Neural progenitor cell (in vitro differentiated cells): ENCODE data around the gene CD79A. TPM values are rescaled to one million over a fixed set of nuclear protein-coding genes. Genes with fewer than 3 reads are reported as not detected.

Experiments used
- DNase-seq: peaks from one replicate; pipeline ENCODE4 v3.0.0-alpha.2; 2016; ENCODE audit warnings: low spot score
- H2AFZ ChIP-seq: fragments of 200-600 bp; sonication (generic); replicated peaks from 2 replicates; pipeline ENCODE4 v1.6.1; 2016; ENCODE audit warnings: antibody characterized with exemption
- H3F3A ChIP-seq: fragments of 200-600 bp; sonication (generic); 2 replicates; pipeline ENCODE4 v1.6.1; 2016; ENCODE audit warnings: antibody characterized with exemption, low read depth
- H3K27ac ChIP-seq: fragments of 200-600 bp; sonication (generic); 2 replicates; pipeline ENCODE4 v1.5.1; 2016; ENCODE audit warnings: mild to moderate bottlenecking
- H3K27me3 ChIP-seq: fragments of 200-600 bp; sonication (generic); 2 replicates; pipeline ENCODE4 v1.6.1; 2016; ENCODE audit warnings: mild to moderate bottlenecking, moderate library complexity
- H3K36me3 ChIP-seq: fragments of 200-600 bp; sonication (generic); 2 replicates; pipeline ENCODE4 v1.5.1; 2016
- H3K4me1 ChIP-seq: fragments of 200-600 bp; sonication (generic); 2 replicates; pipeline ENCODE4 v1.6.1; 2016; ENCODE audit warnings: mixed run types
- H3K4me2 ChIP-seq: fragments of 200-600 bp; sonication (generic); 2 replicates; pipeline ENCODE4 v1.6.1; 2016
- H3K4me3 ChIP-seq: fragments of 200-600 bp; sonication (generic); 2 replicates; pipeline ENCODE4 v1.5.1; 2016
- H3K79me2 ChIP-seq: fragments of 200-600 bp; sonication (generic); 2 replicates; pipeline ENCODE4 v1.6.1; 2016; ENCODE audit warnings: low read depth
- H3K9ac ChIP-seq: fragments of 200-600 bp; sonication (generic); 2 replicates; pipeline ENCODE4 v1.6.1; 2016
- H3K9me3 ChIP-seq: fragments of 200-600 bp; sonication (generic); 2 replicates; pipeline ENCODE4 v1.5.1; 2016; ENCODE audit warnings: low read depth
- H4K20me1 ChIP-seq: fragments of 200-600 bp; sonication (generic); 2 replicates; pipeline ENCODE4 v1.6.1; 2016; ENCODE audit warnings: low read depth
- H3K27ac Mint-ChIP-seq: 3 replicates; pipeline ENCODE4 v1.8.0; 2021; ENCODE audit warnings: mixed read lengths
- H3K27me3 Mint-ChIP-seq: 2 replicates; pipeline ENCODE4 v1.8.0; 2022; ENCODE audit warnings: low read depth, mild to moderate bottlenecking, inconsistent platforms, moderate library complexity, mixed read lengths; ENCODE audit not compliant: insufficient read depth
- H3K36me3 Mint-ChIP-seq: 3 replicates; pipeline ENCODE4 v1.8.0; 2021; ENCODE audit warnings: mixed read lengths
- H3K4me1 Mint-ChIP-seq: 3 replicates; pipeline ENCODE4 v1.8.0; 2021; ENCODE audit warnings: mixed read lengths
- H3K4me3 Mint-ChIP-seq: 3 replicates; pipeline ENCODE4 v1.8.0; 2021; ENCODE audit warnings: mild to moderate bottlenecking, moderate library complexity, mixed read lengths
- H3K9me3 Mint-ChIP-seq: 3 replicates; pipeline ENCODE4 v1.8.0; 2020; ENCODE audit warnings: mixed read lengths
- EZH2 ChIP-seq: fragments of 200-600 bp; sonication (generic); IDR thresholded peaks from 2 replicates; pipeline ENCODE4 v1.6.1; 2017; ENCODE audit warnings: antibody characterized with exemption, mild to moderate bottlenecking, moderate library complexity
- EZH2phosphoT487 ChIP-seq: fragments of 200-600 bp; sonication (generic); IDR thresholded peaks from 2 replicates; pipeline ENCODE4 v1.6.1; 2017; ENCODE audit warnings: antibody characterized with exemption
- total RNA-seq: library from RNA; depleted of rRNA; stranded (reverse); fragments of >200 nt; gene quantifications from 2 replicates; pipeline ENCODE4 v1.2.3, GENCODE V29; 2015; ENCODE audit warnings: low replicate concordance
- TF ChIP-seq, protein P1 (sequence below): fragments of 200-600 bp; sonication (generic); IDR thresholded peaks from 2 replicates; pipeline ENCODE4 v1.5.1; 2017; ENCODE audit warnings: antibody characterized with exemption, mild to moderate bottlenecking

The CD79A gene
- total RNA-seq, 1 donor from 2014 or later = 0.11 TPM

DNA sequence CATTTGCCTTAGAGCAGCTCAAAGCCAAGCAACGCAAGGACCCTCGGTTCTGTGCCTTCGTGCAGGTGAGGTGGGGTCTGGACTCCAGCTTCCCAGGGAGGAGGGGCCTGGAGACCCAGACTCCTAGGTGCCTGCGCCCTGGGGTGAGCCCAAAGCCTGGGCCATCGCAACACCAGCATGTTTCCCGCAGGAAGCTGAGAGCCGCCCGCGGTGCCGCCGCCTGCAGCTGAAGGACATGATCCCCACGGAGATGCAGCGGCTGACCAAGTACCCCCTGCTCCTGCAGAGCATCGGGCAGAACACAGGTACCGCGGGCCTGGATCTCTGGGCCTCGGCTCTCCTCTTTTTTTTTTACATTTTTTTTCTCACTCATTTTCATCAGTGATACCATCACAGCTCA, 25.5 kb downstream of the CD79A start:
- Mint-ChIP-seq H3K4me3 (no peak overlapping the region), H3K27me3 (peaks cover 2% of the 10 kb centered on the region), H3K36me3 (peaks cover 8% of the 10 kb centered on the region), H3K27ac (no peak overlapping the region), H3K9me3 (no peaks in the 10 kb centered on the region), H3K4me1 (no peaks in the 10 kb centered on the region)
- Histone ChIP-seq H3K79me2 (no peaks in the 10 kb centered on the region), H3K4me2 (no peak overlapping the region), H3F3A (no peaks in the 10 kb centered on the region), H3K9me3 (no peaks in the 10 kb centered on the region), H3K9ac (no peak overlapping the region), H3K4me1 (no peaks in the 10 kb centered on the region), H3K27ac (no peak overlapping the region), H3K36me3 (no peaks in the 10 kb centered on the region), H4K20me1 (no peaks in the 10 kb centered on the region), H3K27me3 (no peaks in the 10 kb centered on the region), H2AFZ (no peak overlapping the region), H3K4me3 (no peak overlapping the region)
- no peak for DNase-seq
- TF ChIP-seq EZH2phosphoT487 (no peak), EZH2 (no peak)
- TF ChIP-seq, protein P1, sequence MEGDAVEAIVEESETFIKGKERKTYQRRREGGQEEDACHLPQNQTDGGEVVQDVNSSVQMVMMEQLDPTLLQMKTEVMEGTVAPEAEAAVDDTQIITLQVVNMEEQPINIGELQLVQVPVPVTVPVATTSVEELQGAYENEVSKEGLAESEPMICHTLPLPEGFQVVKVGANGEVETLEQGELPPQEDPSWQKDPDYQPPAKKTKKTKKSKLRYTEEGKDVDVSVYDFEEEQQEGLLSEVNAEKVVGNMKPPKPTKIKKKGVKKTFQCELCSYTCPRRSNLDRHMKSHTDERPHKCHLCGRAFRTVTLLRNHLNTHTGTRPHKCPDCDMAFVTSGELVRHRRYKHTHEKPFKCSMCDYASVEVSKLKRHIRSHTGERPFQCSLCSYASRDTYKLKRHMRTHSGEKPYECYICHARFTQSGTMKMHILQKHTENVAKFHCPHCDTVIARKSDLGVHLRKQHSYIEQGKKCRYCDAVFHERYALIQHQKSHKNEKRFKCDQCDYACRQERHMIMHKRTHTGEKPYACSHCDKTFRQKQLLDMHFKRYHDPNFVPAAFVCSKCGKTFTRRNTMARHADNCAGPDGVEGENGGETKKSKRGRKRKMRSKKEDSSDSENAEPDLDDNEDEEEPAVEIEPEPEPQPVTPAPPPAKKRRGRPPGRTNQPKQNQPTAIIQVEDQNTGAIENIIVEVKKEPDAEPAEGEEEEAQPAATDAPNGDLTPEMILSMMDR = no peak

DNA sequence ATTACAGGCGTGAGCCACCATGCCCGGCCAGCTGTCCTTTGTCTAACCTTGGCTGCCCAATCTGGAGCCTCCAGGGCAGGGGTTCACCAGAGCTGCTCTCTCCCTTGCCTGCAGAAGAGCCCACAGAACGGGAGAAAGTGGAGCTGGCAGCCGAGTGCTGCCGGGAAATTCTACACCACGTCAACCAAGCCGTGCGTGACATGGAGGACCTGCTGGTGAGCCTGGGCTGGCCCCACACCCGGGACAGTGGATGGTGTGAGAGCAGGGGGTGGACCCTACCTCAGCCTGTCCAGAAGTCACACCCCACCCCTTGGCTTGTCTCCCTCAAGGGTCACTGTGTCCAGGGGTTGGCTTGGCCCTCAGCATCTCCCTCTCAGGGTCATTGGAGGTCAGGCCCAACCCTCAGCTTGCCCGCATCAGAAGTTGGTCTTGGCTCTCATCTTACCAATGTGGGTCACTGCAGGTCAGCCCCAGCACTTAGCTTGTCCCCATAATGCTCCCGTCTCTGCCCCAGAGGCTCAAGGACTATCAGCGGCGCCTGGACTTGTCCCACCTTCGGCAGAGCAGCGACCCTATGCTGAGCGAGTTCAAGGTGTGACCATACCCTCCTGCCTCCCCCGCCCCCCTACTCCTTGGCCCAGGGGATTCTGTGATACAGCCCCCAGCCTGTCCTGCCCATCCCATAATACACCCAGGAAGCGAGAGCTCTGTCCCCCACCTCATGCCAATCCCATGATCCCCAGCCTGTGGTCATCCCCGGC, 26.3 kb downstream of the CD79A start:
- H4K20me1 ChIP-seq = no peaks in the 10 kb centered on the region
- H3K36me3 ChIP-seq = no peaks in the 10 kb centered on the region
- H3K4me1 ChIP-seq = no peaks in the 10 kb centered on the region
- H3K9ac ChIP-seq = no peak overlapping the region
- Mint-ChIP-seq H3K36me3 (peaks cover 8% of the 10 kb centered on the region), H3K27ac (no peak overlapping the region), H3K4me3 (no peak overlapping the region), H3K27me3 (peaks cover 2% of the 10 kb centered on the region), H3K9me3 (no peaks in the 10 kb centered on the region), H3K4me1 (no peaks in the 10 kb centered on the region)
- H2AFZ ChIP-seq = no peak overlapping the region
- no peaks in the 10 kb centered on the region for H3K79me2 ChIP-seq
- TF ChIP-seq, protein P1 = no peak
- TF ChIP-seq EZH2 (no peak), EZH2phosphoT487 (no peak)
- H3K4me2 ChIP-seq = no peak overlapping the region
- no peak overlapping the region for H3K27ac ChIP-seq
- DNase-seq = no peak
- no peak overlapping the region for H3K4me3 ChIP-seq
- H3F3A ChIP-seq = no peaks in the 10 kb centered on the region
- no peaks in the 10 kb centered on the region for H3K9me3 ChIP-seq
- no peaks in the 10 kb centered on the region for H3K27me3 ChIP-seq

DNA sequence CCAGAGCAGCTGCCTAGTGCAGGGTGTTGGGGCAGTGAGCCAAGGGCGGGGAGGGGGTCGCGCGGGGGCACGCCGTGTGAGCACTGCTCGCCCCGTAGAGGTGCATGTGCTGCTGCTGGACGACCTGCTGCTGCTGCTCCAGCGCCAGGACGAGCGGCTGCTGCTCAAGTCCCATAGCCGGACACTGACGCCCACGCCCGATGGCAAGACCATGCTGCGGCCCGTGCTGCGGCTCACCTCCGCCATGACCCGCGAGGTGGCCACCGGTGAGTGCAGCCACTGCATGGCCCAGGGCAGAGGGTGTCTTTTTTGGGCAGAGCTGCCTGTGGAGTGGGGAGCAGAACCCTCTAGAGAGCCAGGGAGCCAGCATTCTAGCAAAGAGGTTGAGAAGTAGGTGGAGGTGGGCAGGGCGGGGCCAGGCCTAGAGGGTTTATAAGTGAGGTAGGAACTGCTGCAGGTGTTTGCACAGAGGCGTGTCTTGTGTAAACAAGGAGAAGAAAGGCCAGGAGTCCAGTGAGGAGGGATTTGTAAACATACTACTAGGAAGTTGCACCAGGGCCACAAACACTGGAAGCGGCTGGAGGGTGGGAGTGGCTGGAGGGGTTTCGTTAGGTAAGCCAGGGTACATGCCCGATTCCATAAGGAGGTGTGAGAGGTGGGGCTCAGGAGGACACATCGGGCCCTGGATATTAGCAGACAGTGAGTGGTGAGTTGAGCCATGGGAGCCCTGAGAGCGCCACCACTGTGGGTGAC, 27.2 kb downstream of the CD79A start:
- H4K20me1 ChIP-seq = no peaks in the 10 kb centered on the region
- no peaks in the 10 kb centered on the region for H3F3A ChIP-seq
- Mint-ChIP-seq H3K9me3 (no peaks in the 10 kb centered on the region), H3K4me1 (no peaks in the 10 kb centered on the region), H3K27ac (no peak overlapping the region), H3K36me3 (peaks cover 5% of the 10 kb centered on the region), H3K4me3 (no peak overlapping the region), H3K27me3 (peaks cover 2% of the 10 kb centered on the region)
- H3K9ac ChIP-seq = no peak overlapping the region
- H3K4me2 ChIP-seq = no peak overlapping the region
- TF ChIP-seq, protein P1 = no peak
- TF ChIP-seq EZH2phosphoT487 = no peak
- no peak for TF ChIP-seq EZH2
- DNase-seq = no peak
- H3K4me3 ChIP-seq = no peak overlapping the region
- H3K9me3 ChIP-seq = no peaks in the 10 kb centered on the region
- peaks cover 7% of the 10 kb centered on the region for H3K27me3 ChIP-seq
- no peaks in the 10 kb centered on the region for H3K36me3 ChIP-seq
- H3K27ac ChIP-seq = no peak overlapping the region
- no peak overlapping the region for H2AFZ ChIP-seq
- H3K4me1 ChIP-seq = no peaks in the 10 kb centered on the region
- H3K79me2 ChIP-seq = no peaks in the 10 kb centered on the region
